Erythroblast (primary cell): ENCODE results near the gene PRR33.
A peak's percentile ranks its signal among the peaks of the same experiment; 100 is the strongest.

ENCODE experiments used
- GATA1 ChIP-seq: IDR thresholded peaks from 2 replicates; pipeline ENCODE4 v1.6.1; 2011; ENCODE audit warnings: low read depth, mild to moderate bottlenecking, control low read depth, low read length, moderate library complexity
- POLR2A ChIP-seq: IDR thresholded peaks from 2 replicates; pipeline ENCODE4 v1.6.1; 2011; ENCODE audit warnings: mild to moderate bottlenecking, low read length

GRCh38 chr11:1931341-1932104 is 39.8 kb upstream of the PRR33 start:
- peak; percentile 28 for TF ChIP-seq POLR2A
- no peak for TF ChIP-seq GATA1
